NOMO-1 treated with dmso at 0.1 percent for 144 hours (cell line): Measurements from ENCODE around the gene ARSG.

Experiments
- DNase-seq: peaks from one replicate; lab custom pipeline; 2025; ENCODE audit not compliant: unreplicated experiment; lab: John Stamatoyannopoulos, UW

Gene ARSG

GRCh38 chr17:68446626-68447041 is 155.3 kb downstream of the ARSG start:
- DNase-seq: no peak

DNA sequence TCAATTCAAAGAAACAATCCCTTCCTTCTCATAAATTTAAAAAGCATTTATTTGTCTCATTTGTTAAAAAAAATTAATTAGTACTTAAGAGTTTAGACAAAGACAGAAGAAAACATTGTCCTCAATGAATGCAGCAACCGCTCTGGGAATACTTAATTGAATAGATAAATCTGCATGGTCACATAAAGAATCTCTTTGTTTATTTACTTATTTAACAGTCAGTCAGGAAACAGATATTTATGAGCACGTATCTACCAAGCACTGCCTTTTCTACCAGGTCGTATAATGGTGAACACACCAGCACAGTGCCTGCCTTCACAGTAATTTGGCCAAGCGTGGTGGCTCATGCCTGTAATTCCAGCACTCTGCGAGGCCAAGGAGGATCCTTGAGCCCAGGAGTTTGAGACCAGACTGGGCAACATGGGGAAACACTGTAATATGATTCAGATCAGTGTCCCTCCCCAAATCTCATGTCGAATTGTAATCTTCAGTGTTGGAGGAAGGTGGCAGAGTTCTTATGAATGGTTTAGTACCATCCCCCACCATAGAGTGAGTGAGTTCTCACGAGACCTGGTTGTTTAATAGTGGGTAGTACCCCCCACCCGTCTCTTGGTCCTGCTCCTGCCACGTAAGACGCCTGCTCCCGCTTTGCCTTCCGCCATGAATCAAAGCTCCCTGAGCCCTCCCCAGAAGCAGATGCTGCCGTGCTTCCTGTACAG is 157.9 kb downstream of the ARSG start:
- DNase-seq: no peak

DNA sequence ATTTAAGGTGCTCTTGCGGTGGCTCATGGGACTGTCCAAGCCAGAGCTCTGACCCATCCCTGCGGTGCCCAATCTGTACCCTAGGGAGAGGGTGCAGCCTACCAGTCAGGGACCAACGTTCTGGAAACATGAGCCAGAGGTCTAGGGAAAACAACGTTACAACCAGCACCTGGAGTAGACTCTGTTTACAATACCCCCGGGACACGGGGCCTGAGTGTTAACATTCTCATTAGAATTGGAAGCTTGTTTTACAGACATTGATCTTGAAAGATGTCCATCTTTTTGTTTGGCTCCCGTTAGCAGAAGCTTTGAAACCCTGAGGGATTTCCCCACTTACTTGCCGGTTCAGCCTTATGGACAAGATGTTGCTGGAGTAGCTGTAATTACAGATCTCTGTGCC is 159.1 kb downstream of the ARSG start:
- no peak for DNase-seq

GRCh38 chr17:68450801-68451200 is 159.5 kb downstream of the ARSG start:
- no peak for DNase-seq

DNA sequence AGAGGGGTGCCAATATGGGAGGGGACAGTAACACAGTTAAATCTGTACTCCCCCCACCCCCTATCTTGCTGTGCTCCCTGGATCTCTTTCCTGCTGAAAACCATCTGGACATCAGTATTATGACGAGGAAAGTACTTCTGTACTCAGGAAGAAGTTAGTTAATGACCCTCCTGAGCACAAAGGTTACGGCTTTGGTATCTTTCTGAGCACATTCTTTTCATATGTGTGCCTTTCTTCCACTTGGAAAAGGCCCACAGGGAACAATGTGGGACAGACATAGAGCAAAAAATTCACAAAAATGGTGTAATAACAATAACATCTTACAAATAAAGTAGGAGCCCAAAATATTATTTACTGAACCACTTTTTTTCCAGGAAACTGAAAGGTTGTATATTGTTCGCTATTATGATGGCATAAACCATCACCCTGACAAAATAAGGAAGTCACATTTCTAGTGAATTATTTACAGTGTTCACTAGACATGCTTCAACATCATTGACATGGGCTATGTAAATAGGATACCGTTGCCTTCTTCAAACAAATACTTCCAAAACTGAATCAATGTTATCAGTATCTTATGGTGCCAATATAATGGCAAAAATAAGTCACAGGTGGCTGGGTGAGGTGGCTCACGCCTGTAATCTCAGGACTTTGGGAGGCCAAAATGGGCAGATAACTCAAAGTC is 160.5 kb downstream of the ARSG start:
- no peak for DNase-seq

GRCh38 chr17:68452724-68453290 is 161.5 kb downstream of the ARSG start:
- no peak for DNase-seq

GRCh38 chr17:68453991-68454665 is 162.8 kb downstream of the ARSG start:
- DNase-seq: no peak

DNA sequence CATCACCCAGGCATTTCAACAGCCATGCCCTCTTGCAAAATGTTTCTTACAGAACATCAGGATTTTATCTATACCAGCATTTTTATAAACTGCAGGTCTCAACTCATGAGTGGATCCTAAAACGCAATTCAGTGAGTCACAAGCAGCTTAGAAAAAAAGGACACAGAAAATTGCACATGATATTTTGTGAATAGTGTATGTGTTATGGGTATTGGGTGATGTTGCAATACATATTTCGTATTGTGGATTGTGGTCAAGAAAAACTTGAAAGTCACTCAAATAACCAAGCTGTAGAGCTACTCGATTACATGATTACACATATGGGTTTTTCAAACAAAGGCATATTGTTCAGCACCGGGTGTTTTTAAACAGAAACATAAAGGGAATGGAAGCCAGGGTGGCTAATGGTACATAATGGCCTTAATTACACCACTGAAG is 164.6 kb downstream of the ARSG start:
- peak; percentile 11 for DNase-seq

GRCh38 chr17:68456339-68457167 is 165.3 kb downstream of the ARSG start:
- DNase-seq: no peak

GRCh38 chr17:68457168-68457538 is 165.9 kb downstream of the ARSG start, which contains the start of gene WIPI1:
WIPI1 (minus strand) TSS chr17:68457496; CDS start chr17:68457421, 75 bp downstream.
- DNase-seq: peak; percentile 59

DNA sequence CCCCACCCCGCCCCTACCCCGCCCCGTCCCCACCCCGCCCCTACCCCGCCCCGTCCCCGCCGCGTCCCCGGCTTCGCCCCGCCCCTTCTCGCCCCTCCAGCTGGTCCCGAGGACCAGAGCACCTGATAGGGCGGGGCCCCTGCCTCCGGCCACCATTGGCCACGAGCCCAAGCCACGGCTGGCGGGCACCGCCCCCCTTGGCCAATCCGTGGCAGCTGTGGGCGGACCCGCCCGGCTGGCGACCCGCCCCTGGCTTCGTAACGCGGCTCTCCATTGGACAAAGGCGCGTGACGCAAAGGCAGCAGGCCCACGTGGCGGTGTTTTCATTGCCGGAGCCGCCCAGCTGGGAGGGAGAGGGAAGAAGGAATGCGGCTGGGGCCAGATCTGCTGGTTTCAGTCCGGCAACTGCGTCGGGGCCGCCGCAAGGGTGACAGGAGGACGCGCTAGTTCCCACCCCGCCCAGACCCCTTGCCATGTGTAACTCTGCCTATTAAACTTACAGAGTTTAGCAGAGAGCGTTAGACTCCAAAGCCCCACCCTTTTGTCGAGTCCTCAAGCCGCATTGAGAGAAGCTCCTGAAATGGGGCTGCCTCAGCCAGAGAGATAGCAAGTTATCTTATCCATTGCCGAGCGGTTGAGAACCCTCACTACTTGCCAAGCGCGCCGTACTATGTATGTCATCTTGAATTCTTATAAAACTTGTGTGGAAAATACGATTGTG is 166.4 kb downstream of the ARSG start:
- DNase-seq: peak; percentile 94

DNA sequence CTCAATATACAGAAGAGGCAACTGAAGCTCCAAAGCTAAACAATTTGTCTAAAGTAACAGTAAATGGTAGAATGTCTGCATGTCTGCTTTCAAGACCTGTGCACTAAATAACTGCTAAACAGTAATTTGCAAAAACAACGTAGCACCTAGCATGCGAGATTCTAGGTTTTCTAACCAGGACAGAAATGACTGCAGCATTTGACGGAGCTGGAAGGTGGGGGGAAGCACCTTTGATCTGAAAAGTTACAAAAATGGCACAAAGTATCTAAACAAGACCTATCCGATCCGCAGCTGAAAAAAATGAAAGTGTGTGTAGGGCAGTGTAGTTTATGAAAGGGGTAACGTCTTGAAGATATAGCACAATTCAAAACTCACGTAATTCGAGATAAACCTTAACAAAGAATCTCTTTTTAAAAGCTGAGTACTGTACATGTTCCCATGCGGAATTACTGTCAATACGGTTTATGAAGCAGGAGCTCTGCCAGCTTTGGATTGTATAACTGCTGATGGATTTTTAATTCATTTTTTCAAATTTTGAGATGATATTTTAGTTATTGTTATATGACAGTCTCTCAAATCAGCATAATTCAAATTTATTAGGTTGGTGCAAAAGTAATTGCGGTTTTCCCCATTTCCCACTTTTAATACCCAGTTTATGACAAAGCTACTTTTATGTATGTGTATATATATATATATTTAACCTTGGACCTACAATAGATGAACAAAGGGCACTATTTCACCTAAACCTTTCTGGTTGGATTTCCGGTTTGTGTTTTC is 167.2 kb downstream of the ARSG start:
- DNase-seq: no peak

- no peak for DNase-seq
Measured at GRCh38 chr17:68459037-68459639, 167.8 kb downstream of the ARSG start.

GRCh38 chr17:68460146-68460545 is 168.9 kb downstream of the ARSG start:
- DNase-seq: no peak

DNA sequence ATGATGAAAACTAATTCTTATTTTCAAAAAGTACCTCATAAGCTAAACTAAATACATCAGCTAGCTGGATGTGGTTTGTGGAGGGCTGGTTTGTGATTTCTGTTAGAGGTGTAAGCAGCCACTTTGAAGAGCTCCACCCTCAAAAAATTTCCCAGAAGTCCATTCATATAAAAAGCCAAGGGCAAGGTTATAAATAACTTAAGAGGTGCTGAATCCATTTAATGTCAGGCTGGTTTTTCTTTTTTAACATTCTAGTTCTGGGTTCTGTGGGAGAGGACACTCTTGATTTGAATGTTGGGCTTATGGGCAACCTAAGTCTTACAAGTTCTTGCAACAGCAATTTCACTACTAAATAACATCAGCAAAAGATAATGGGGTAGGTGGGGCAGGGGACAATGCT is 169.4 kb downstream of the ARSG start:
- DNase-seq: no peak

DNA sequence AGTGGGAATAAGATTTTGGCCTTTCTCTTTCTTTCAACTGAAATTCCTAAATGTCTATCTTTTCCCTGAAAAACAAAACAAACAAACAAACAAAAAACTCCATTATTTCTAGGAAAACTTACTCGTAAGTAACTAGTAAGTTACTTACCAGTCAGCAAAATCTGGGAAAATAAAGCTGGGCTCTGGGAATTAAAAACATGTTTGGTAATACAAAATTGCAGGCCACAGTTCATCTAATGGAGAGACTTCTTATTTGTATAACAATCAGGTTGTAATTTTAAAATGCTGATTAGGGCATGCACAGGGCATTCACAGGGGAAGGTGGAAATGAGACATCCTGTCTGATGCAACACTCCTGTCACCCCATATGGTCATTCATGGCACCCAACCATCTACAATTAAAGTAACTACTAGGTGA is 169.8 kb downstream of the ARSG start:
- no peak for DNase-seq

DNA sequence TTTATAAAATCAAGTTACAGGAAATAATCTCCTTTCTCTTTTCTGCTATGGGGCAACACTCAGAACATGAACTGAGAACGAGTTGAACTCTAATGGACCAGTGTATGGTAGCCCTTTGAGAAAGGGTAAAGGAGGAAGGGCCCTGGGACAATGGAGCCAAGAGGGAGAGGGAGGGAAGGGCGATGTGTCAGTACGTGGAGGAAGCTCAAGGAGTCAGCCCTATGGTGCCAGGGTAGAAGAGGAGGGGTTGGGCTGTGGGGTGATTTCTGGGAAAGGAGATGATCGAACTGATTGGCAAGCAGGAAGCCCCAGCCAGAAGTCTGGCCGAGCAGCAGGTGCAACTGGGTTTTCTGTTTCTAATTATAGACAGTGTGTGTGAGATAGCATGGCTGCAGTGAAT is 170.3 kb downstream of the ARSG start:
- DNase-seq: no peak

DNA sequence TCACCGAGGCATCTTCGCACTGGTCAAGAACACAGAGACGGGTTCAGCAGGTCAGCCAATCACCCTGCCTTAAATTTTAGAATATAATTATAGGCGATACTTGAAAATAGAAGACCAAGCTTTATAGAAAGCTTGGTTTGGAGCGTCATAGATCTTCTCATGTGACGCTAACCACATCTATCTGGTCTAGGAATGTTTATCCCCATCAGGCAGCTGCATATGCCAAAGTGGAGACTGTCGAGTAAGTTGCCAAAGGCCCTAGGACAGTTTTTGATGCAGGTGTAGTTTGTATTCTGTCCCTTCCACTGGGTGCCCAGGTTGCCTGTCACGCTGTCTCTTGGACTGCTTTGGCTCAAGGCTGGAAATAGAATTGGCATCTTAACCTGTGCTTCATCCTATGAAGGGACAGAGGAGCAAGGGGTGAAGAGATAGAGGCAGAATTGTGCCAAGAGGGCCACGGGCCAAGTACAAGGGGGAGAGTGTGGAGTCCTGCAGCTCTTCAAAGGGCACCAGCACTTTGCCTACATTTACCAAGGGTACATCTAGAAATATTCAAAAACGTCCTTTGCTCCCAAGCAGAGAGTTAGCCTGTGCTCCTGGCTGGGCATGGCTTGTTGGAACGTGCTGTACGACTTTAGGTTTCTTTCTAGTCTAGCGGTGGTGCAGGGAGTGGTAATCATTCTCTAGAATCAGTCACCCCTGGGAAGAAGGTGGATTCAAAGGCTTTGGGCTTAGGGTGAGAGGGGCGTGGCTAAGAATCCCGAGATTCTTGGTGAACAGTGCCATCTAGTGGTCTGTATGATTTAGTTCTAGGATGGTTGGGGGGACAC is 171.3 kb downstream of the ARSG start:
- peak; percentile 42 for DNase-seq
